AG10803 (cell line): Measurements from ENCODE around the gene CES3.

Source experiments
- DNase-seq: peaks from one replicate; pipeline ENCODE4 v3.0.0; 2010; ENCODE audit warnings: low read depth
- H3K4me3 ChIP-seq: 2 replicates; pipeline ENCODE4 v1.5.1; 2011; ENCODE audit warnings: mild to moderate bottlenecking, low read length, control low read depth
- TF ChIP-seq, protein P1 (sequence below): conservative IDR thresholded peaks from 2 replicates; pipeline ENCODE4 v1.5.1; 2011; ENCODE audit warnings: mild to moderate bottlenecking, low read length, control low read depth, inconsistent platforms

CES3 gene

DNA sequence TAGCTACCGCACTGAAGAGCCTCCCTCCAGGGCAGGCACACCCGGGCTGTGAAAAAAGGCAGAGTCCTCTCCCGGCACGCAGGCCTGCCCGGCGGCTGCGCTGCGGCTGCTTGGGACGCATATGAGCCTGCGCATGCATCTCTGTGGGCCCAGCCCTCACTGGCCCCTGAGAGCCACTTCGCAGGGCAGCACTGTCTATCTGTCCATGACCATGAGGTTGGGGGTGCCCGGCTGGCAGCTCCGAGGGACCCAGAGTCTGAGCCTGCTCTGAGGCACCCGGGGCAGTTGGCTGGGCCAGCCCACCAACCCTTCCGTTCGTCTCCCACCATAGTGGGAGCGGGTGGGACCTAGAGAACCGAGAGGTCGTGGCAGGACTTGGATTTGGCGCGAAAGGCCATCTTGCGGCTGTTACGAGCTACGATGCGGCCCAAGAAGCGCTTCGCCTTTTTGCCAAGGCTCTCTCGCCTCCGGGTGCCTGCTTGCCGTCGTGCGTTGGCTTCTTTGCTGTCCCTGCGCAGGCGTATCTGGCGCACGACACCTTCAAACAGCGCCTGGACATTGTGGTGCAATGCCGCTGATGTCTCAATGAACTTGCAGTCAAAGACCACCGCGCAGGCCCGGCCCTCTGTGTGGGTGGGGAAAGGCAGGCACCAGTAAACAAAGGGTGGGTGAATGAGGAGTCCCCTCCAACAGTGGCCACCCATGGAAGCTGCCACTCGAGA lies 39.2 kb upstream of the CES3 start:
- no peak overlapping the region for H3K4me3 ChIP-seq
- TF ChIP-seq, protein P1, sequence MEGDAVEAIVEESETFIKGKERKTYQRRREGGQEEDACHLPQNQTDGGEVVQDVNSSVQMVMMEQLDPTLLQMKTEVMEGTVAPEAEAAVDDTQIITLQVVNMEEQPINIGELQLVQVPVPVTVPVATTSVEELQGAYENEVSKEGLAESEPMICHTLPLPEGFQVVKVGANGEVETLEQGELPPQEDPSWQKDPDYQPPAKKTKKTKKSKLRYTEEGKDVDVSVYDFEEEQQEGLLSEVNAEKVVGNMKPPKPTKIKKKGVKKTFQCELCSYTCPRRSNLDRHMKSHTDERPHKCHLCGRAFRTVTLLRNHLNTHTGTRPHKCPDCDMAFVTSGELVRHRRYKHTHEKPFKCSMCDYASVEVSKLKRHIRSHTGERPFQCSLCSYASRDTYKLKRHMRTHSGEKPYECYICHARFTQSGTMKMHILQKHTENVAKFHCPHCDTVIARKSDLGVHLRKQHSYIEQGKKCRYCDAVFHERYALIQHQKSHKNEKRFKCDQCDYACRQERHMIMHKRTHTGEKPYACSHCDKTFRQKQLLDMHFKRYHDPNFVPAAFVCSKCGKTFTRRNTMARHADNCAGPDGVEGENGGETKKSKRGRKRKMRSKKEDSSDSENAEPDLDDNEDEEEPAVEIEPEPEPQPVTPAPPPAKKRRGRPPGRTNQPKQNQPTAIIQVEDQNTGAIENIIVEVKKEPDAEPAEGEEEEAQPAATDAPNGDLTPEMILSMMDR = no peak
- DNase-seq = no peak

DNA sequence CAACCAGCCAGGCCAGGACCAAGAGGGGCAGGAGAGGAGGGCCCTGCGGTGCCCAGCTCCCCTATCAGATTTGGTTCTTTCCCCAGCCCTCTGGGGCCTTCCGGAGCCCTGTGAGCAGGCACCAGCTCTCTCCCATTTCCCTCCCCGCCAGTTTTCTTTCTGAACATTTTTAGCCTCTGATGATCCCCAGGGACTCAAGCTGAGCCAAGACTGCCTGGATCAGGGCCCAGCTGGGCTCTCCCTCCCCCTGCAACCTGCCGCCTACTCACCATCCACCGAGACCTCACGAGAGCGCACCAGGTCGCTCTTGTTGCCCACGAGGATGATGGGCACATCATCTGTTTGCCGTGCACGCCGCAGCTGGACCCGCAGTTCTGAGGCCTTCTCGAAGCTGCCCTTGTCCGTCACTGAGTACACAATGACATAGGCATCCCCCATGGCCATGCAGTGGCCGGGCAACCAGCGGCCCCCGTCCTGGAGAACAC lies 37.8 kb upstream of the CES3 start:
- no peak overlapping the region for H3K4me3 ChIP-seq
- no peak for DNase-seq
- TF ChIP-seq, protein P1 = no peak

DNA sequence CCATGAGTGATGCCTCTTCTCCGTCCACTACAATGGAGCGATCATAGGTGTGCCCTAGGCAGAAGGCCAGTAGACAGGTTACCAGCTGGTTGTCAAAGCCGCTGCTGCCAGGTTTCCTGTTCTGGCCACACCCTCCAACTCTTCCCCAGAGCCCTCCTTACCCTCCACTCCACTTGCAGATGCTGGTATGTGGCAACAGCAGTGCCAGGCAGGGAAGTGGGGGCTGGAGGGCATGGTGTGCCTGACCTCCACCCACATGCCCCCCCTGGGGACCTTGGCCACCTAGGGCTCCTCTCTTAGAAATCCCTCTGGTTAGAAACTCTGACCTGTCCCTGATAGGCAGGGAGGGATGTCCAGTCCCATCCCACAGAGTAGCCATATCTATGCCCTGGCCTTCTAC lies 37.2 kb upstream of the CES3 start:
- TF ChIP-seq, protein P1 = no peak
- H3K4me3 ChIP-seq = no peak overlapping the region
- DNase-seq = no peak

DNA sequence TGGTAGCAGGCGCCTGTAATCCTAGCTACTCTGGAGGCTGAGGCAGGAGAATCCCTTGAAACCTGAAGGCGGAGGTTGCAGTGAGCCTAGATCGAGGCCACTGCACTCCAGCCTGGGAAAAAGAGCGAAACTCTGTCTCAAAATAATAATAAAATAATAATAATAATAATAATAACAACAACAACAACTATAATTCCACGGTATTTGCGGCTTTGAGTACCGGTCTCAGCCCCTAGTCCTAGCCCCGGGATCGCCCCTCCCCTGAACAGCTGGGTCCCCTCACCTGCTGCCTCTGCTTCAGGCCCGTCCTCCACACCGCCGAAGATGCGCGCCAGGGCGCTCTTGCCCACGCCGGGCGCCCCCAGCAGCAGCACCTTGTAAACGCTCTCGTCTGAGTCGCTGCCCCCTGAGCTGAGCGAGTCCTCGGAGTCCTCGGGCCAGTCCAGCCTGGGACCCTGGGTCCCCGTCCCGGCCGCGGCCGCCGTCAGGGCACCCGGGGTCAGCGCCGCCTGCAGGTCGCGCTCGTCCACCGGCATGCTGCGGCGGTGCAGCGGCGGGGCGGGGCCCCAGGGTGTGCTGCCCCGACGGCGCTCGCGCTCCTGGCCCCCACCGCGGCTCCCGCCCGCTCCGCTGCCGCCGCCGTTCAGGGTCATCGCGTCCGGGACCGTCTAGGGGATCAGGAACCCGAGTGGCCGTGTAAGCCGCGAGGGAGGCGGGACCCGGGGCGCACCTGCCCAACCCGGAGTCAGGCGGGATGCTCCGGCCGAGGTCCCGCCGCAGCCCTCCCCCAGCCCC lies 36.3 kb upstream of the CES3 start:
- no peak for DNase-seq
- peak overlapping the region; percentile 50 for H3K4me3 ChIP-seq
- TF ChIP-seq, protein P1 = no peak; the same call in 1 of the 2 replicates

DNA sequence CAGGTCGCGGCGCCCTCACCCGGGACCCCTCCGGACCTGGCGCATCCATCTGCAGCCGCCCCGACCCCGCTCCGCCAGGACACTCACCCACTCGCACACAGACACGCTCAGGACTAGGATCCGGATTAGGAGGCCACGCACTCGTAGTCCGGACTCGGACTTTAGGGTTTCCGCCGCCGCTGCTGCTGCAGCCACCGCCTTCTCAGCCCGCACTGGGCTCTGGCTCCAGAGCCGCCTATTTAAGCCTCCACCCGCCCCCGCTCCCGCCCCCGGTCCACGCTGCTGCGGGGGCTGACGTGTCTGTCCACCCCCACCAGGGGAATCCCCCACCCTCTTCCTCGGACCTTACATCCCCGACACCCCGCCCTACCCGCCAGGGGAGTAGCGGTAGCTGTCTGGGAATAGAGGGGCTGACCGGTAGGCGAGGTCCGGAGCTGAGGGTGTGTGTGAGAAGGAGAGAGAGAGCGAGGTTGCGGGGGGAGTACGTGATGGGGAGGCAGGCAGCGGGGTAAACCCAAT lies 35.7 kb upstream of the CES3 start, which contains the start of gene RRAD:
RRAD (minus strand) TSS at position 214 of the 519 bp plus-strand sequence. CDS start 356 bp downstream, outside the sequence.
- H3K4me3 ChIP-seq = peak within 1 kb of the TSS; percentile 50
- TF ChIP-seq, protein P1 = no peak
- DNase-seq = peak; percentile 44

DNA sequence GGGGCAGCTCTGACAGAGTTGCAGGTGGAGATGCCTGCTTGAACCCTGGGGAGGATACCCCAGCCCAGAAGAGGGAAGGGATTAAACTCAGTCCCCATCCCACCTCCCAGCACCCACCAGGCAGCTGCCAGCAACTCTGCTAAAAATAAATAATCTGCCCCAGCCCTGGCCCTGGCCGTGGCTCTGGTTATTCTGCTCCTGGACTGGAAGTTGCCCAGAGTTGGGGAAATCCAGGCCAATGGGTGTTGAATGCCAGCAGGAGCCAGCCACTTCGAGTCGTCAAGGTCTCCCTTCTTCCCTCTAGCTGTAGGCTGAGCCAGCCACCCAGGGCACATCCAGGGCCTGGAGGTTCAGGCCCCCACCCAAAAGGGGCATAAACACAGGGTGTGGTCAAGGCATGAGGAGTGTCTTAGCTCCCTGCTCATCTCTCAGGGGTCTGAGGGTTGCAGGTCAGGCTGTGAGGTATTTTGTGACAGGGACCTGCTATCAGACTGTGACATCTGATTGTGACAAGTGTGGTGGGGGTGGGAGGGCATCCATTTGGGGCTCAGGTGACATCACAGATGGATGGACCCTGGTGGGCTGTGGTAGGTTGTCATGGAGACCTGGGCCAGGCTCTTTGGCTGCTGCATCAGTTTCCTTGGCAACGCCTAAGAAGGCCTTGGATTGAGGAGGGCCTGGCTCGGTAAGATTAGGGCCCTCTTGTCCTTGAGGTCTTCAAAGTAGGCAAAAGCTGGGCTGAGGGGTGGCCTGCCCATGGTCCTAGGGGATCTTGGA lies 34.7 kb upstream of the CES3 start:
- TF ChIP-seq, protein P1 = no peak
- DNase-seq = no peak
- H3K4me3 ChIP-seq = no peak overlapping the region
